HG03175 (cell line): ENCODE data around the gene RBPMS2.
A peak's percentile ranks its signal among the peaks of the same experiment; 100 is the strongest.

Experiments
- ATAC-seq: cut with Tn5 transposase; IDR thresholded peaks from one replicate; pipeline ENCODE4 v1.9.1; 2021; ENCODE audit warnings: mild to moderate bottlenecking, moderate library complexity; ENCODE audit not compliant: unreplicated experiment

The RBPMS2 gene

DNA sequence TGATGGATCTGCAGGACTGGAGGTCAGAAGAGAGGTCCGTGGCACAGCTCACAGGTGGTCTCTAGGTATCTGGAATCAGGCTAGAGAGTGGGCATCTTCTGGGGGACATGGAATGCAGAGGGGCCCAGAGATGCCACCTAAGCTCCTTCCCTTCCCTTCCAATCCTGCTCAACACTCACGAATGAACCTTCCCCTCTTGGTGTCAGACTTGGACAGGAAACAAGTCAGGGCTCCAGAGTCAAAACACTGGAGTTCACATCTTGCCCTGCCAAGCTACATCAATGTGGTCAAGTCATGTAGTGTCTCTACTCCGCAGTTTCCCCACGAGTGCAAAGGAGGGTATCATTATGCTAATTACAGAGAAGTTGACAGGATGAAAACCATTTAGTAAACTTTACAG, 16.0 kb upstream of the RBPMS2 start:
- ATAC-seq, result no peak

DNA sequence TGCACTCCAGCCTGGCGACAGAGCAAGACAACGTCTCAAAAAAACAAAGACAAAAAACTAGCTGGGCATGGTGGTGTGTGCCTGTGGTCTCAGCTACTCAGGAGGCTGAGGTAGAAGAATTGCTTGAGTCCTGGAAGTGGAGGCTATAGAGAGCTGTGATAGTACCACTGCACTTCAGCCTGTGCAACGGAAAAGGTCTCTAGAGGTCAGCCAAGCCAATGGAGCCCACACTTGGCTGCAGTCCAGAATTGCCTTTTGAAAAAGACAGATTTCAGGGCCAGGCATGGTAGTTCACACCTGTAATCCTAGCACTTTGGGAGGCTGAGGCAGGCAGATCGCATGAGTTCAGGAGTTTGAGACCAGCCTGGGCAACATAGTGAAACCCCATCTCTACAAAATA, 8.4 kb upstream of the RBPMS2 start:
- no peak for ATAC-seq

DNA sequence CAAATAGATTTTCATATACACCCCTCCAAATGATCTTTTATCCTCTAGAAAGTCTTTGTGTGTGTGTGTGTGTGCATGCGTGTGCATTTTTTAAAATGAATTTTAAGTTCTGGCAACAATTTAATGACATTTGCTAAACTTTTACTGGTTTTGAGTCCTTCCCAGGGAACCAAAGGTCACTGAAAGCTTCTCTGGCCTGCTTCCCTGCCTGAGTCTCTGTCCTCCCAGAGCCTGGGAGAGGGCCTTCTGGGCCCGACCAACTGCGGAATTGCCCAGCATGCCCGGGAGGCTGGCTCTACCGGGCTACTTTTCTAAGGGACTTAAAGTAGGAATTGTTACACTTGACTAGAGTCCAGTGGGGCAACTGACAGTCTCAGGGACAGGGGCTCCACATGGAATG, 7.4 kb upstream of the RBPMS2 start:
- ATAC-seq, result no peak

DNA sequence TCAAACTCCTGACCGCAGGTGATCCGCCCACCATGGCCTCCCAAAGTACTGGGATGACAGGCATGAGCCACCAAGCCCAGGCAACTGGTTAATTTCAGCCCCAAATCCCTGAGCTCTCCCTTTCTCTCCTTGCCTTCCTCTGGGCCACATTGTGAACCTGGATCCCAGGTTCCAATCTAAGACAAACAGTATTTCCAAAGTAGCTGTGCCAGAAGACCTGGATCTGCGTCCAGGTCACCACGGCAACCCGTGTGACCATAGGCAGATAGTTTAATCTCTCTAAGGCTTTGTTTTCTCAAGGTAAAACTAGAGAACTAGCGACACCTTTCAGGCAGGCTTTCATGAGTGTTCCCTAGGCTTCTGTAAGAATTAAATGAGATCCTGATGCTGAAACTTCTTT, 5.9 kb upstream of the RBPMS2 start:
- no peak for ATAC-seq

DNA sequence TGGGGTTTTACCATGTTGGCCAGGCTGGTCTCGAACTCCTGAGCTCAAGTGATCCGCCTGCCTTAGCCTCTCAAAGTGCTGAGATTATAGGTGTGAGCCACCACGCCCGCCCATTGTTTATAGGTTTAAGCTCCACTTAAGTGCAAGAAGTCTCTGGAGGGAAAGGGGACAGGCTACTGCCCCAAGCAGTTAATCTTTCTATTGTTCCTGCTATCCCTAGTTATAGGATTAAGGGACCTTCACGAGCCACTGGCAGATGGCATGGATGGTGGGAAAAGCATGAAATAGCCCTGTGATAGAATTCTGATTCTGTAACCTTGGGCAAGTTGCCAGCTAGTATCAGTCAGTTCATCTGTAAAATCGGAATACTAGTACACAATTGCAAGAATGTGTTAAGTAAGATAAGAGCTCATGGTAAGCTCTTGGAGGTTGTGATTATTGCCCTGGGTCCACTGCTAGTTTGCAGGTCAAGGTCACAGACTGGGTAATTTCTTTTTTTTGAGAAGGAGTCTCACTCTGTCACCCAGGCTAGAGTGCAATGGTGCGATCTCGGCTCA, 5.3 kb upstream of the RBPMS2 start:
- no peak for ATAC-seq

DNA sequence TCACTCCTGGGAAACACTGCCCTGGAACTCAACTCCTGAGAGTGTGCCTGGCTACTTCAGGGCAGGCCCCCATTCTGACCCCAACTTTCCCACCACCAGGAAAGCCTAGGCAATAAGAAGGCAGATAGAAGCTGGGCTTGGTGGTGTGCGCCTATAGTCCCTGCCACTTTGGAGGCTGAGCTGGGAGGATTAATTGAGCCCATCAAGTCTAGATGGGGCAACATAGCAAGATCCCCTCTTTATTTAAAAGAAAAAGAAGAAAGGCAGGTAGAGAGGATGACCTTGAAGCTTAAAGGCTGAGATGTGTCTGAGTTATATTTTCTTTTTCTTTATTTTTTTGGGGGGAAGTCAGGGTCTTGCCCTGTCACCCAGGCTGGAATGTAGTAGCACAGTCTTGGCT, 4.2 kb upstream of the RBPMS2 start:
- ATAC-seq, result no peak

DNA sequence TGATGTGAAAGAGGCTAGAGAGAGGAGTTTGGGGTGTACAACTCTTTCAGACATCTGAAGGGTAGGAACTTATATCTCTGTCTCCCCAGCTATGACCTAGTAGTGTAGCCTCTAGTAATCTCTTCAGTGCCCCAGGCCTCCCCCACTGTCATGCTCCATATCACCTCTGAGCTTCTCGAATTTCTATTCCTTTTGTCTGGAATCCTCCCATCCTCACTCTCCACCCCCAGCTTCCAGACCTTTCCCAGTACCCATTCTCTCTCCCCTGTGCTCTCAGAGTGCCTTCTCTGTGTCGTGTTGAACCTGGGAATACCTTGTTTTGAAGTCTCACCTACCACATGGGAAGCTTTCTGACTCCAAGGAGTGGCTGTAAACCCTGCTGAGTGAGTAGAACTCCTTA, 3.6 kb upstream of the RBPMS2 start:
- ATAC-seq, result no peak

DNA sequence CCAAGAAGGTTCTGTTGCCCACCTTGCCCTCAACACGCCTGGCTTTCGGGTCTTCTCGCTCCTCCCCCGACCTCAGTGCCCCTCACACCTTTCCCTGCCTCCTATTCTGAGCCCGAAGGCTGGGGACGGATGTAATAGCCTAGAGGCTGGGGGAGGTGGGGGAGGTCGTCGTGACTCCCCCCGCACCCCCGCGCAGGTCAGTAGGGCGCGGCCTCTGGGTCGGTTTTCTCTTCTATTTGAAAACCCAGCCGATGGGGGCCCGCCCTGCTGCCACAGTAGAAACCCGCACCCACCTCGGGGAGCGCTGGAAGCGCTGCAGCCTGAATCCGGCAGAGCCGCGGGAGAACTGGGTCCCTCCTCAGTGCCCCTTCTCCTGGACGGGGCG, 1.0 kb upstream of the RBPMS2 start:
- ATAC-seq, result no peak

DNA sequence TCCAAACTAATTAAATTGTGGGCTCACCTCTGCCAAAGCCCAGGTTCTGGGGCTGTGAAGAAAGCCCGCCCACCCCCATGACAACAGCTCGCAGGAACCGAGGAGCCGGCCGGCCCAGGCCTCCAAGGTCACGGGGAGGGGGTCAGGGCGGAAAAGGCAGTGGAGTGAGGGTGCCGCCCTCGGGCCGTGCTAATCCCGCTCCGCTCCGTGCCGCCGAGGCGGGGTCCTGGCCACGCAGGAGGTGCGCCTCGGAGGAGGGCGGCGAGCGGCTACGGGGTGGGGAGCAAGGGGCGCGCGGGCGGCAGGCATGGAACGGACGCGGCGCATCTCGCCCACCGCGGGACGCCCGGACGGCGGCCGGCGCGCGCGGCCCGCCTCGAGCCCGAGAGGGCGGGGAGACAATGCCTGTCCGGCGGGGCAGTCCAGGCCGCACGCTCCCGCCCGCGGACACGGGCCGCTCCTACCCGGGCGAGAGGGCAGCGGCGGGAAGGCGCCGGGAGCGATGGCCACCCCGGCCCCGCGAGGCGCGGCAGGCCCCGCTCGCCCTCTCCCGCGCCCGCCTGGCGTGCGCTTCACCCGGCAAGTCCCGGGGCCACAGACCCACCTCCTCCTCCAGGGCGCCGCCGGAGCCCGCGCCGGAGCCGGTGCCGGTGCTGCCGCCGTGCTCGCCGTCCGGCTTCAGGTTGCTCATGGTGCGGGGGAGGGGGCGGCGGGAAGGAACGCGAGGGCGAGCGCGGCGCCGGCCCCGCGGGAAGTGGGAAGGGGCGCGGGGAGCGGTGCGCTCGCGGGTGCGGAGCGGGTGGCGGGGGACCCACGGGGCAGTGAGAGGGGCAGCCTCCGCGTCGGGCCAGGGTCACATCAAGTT, 528 bp downstream of the RBPMS2 start:
- peak; percentile 30 for ATAC-seq

DNA sequence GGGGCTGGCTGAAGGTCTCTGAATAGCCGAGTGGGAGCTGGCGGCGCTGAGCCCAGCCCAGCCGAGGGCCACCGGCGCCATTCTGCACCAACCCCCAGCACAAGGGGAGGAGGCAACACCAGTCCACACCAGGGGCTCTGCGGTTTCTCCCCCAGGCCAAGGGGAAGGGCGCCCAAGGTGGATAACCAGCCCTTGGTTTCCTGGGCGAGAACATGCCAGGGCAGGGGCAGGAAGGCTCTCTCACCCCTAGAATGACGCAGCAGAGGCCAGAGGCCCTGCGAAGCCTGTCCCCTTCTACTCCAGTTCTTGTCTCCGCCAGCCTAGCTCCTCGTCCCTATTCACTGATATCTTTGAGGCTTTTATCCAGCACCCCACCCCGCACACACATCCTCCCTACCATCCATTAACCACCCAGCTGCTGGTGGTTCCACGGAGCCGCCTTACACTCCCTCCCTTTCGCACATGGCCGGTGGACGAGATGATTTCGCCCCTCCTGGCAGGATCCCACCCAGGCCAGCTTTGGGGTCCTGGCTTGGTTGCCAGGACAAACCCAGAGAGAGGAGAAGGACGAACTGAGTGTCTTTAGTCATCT, 1.3 kb downstream of the RBPMS2 start:
- no peak for ATAC-seq

DNA sequence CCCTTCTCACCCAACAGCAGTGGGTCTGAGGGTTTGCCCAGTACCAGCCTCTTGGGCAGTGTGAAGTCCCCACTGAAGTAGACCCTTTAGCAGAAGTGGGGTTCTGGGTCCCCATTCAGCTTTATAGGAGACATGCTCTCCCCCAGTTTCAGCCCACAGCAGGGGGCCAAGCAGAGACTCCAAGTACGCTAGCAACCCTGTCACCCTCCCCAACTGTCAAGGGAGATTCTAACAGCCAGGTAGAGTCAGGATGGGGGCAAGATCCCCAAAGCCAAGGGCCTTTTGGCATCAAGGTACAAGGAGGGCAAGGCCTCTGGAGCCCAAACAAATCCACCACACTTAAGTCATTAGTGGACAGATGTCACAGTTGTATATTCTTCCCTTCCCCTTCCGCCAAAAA, 1.8 kb downstream of the RBPMS2 start:
- ATAC-seq, result no peak

DNA sequence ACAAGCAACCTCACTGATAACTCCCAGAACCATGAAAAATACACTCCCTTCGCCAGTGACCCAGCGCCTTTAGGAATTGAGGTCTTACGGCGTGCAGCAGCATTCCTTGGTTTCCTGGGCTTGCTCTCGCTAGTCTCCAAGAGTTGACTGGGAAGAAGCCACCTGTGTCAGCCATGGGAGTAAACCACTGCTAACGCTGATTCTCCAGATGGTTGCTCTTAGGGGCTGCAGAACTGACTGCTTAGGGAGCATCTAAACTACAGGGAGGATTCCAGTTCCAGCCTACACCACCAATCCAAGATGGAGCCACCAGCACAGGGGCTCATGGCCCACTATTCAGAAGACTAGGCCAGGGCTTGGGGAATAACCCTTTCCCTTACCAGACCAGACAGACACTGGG, 2.4 kb downstream of the RBPMS2 start:
- ATAC-seq, result no peak

DNA sequence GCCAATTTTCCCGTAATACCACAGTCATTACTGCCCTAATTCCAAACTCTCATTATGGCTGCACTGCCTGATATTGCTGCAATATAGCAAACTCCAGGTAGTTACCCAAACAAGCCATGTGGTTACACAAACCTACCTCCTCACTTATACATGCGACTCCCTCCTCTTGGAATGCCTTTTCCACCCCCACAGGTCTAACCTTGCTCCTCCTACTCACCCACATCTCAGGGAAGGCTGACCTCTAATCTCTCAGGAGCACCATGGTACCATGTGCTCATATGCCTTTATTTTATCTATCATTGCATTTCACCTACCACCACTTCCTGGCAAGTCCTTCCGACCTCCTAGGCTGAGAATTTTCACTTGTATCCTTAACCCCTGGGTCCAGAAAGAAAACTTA, 2.9 kb downstream of the RBPMS2 start:
- ATAC-seq, result no peak

DNA sequence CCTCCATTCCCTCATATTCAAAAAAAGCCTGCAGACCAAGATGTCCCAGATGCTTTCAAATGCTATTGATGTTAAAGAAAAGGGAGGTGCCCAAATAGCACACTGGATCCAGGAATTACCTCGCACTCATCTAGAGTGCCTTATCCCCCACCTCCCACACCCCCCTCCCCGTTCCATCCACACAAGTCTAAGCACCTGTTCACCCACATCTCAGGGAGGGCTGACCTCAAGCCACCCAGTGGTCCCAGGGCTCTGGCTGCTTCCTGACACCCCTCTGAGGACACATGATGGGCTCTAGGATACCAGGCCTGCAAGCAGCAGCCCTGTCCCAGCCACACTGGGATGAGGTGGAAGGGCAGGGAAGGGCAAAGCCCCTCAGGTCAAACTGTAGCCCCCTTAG, 4.8 kb downstream of the RBPMS2 start:
- no peak for ATAC-seq

DNA sequence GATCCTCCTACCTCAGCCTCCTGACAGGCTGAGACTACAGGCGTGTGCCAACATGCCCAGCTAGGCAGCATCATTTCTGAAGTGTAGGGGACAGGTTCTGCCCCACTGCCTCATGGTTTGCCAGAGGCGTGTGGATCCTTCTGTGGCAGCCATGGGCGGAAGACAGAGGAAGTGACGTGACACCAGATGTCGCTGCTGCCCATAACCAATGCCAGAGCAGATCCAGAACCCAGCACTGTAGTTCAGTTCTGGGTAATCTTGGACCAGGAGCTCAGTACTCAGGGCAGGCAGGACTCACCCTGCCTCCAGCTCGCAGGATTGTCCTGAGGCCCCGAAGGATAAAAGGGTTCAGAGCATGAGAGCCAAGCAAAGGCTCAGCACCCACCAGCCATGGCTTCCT, 8.2 kb downstream of the RBPMS2 start:
- no peak for ATAC-seq

DNA sequence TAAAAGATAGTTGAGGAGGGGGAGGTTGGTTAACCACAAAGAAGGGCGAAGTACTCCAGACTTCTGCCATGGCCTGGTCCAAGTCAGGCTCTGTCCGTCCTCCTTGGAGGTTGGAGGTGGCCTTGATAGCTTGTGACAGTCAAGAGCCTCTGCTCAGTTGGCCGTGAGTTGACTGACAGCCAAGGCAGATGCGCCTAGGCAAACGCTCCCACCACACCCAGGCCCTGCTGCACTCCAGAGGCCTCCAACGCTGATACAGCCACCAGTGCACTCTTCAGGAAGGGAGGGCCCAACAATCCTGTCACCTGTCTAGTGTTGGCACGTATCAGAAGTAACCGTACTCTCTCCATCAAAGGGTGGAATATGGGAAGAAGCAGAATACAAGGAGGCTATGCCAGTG, 9.3 kb downstream of the RBPMS2 start:
- no peak for ATAC-seq

DNA sequence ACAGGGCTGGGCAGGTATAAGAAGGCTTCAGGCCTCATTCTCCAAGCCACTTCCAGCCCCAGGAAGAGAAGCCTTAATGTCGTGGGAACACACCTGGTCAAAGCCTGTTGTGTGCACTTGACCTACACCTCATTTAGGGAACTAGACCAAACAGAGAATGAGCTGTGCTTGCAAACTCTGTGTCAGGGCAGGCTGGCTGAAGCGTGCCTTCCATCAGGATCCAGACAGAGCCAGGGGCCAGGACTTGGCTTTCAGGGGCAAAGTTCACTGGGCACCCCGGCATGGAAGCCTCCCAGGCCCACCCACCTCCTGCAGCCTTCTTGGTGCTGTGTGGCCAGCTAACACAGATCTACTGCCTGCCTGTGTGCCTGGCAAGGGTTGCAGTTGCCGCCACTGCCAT, 11.5 kb downstream of the RBPMS2 start:
- ATAC-seq, result no peak

DNA sequence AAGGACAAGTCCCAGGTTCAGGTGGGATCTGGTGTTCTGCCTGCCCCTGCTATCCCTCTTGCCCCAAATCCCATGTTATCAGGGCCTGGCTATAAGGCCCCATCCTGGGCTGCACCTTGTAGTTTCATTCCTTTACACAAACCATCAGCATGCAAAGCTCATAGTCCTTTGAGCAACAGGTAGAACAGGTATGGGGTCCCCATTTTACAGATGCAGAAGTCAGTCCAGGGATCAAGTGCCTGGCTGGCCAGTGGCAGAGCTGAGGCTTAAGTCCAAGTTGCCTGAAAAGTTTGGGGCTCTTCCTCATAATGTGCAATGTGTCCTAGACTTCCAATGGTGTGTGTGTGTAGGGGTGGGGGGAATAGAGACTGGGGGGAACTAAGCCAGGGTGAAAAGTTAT, 11.9 kb downstream of the RBPMS2 start:
- no peak for ATAC-seq

DNA sequence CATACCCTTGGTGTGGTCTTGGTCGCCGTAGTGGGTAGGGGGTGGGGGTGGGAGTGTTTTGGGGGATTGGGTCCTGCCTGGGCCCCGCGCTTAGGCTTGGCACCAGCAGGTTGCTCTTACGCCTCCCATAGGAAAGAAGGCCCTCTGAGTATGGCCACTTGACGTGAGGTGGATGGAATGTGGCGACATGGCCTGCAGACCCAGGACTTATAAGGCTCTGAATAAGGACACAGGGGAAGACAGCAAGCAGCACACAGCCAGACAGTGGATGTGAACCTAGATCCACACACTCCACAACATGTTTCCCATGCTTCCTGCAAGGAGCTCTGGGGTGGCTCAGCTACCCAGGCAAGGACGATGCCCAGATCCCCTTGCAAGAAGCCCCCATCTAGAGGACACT, 12.4 kb downstream of the RBPMS2 start:
- ATAC-seq, result no peak

DNA sequence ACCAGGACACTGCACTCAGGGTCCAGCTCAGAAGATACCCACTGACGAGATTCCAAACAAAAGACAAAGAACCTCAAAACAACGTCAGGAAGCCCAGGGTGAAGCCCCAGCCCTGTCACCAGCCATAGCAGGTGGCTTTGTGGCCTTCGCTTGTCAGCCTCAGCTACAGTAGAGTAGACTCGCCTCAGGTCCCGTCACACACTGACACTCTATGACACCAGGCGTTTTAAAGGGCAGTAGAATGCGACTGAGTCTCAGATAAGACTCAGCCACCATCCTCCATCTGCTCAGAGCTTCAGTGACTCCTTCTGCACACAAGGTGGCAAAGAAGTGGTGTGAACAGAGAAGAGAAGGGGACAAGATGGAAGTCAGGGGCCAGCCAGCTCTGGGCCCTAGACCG, 12.8 kb downstream of the RBPMS2 start:
- no peak for ATAC-seq

DNA sequence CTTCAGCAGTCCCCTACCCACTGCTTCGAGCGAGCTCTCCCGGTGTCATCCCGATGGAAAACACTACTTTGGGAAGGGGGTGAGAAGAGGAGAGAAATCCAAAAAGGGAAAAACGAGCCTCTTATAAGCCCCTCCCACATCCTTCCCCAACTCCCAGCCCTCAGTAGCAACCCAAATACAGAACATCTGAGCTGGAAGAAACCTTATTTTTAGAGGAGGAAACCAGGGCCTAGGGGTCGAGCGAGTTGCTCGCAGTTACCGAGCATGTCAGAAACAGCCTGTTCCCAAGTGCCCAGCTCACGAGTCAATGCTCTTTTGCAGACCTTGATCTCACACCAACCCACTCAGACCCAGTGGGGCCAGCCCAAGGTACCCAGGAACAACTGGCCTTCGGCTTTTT, 14.2 kb downstream of the RBPMS2 start:
- ATAC-seq, result no peak

DNA sequence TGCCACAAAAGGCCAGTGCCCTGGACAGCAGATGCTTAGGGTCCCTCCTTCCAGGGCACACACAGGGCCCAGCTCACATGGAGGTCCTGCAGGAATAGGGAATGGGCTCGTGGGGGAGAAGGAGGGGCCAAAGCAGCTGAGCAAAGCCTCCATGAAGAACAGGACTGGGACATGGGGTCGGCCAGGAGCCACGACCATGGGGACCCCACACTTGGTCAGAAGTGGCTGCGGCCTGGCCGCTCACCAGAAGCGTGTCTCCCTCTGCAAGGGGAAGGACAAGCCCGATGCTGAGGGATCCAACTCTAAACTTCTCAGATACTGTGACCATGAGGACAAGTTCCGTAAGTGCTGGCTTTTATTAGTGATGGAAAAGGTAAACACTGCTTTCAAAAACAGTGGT, 15.3 kb downstream of the RBPMS2 start:
- no peak for ATAC-seq
